Keratinocyte (primary cell): ENCODE results near the gene ACYP2. TPM values are rescaled to one million over a fixed set of nuclear protein-coding genes. Genes with fewer than 3 reads are reported as not detected.
"Not testable (repeated sequence)": the region's sequence is repeated elsewhere in the genome, so short reads cannot be mapped to it uniquely, and the experiment has no call there.

Experiments used
- DNase-seq: peaks from one replicate; pipeline ENCODE4 v3.0.0-alpha.2; 2011; ENCODE audit warnings: low read depth, missing footprints, low spot score
- FAIRE-seq: peaks from 2 replicates; lab custom pipeline; 2011; peaks lifted over from hg19 to GRCh38; lab: Jason Lieb, UNC
- H2AFZ ChIP-seq: 2 replicates; pipeline ENCODE4 v1.6.0; 2012; ENCODE audit warnings: low read length, control low read depth, inconsistent platforms; ENCODE audit not compliant: control insufficient read depth
- H3K27ac ChIP-seq: 2 replicates; pipeline ENCODE4 v1.5.1; 2011; ENCODE audit warnings: low read length; ENCODE audit not compliant: control insufficient read depth, insufficient read depth
- H3K27me3 ChIP-seq: 3 replicates; pipeline ENCODE4 v1.6.0; 2011; ENCODE audit warnings: low read length; ENCODE audit not compliant: control insufficient read depth, insufficient read depth; ENCODE audit errors: extremely low read depth
- H3K36me3 ChIP-seq, 2 experiments: 2 replicates in 1 of 2; 3 replicates in 1 of 2; pipeline ENCODE4 v1.5.1; 2011; ENCODE audit warnings: low read length in 2 of 2, mild to moderate bottlenecking in 1 of 2; ENCODE audit not compliant: control insufficient read depth in 2 of 2, insufficient read depth in 2 of 2; ENCODE audit errors: extremely low read depth in 1 of 2
- H3K4me1 ChIP-seq: 3 replicates; pipeline ENCODE4 v1.5.1; 2011; ENCODE audit warnings: low read length; ENCODE audit not compliant: control insufficient read depth, insufficient read depth; ENCODE audit errors: extremely low read depth
- H3K4me2 ChIP-seq: 3 replicates; pipeline ENCODE4 v1.6.0; 2011; ENCODE audit warnings: low read depth, low read length; ENCODE audit not compliant: control insufficient read depth, insufficient read depth; ENCODE audit errors: extremely low read depth
- H3K4me3 ChIP-seq, 3 experiments: fragments of 200-600 bp in 1 of 3; sonication (generic) in 1 of 3; 2 replicates in 2 of 3; 3 replicates in 1 of 3; pipeline ENCODE4 v1.5.1; 2011 to 2016; ENCODE audit warnings: low read length in 3 of 3, mild to moderate bottlenecking in 3 of 3, control low read depth in 2 of 3, inconsistent platforms in 1 of 3, low read depth in 1 of 3, mixed read lengths in 1 of 3, mixed run types in 1 of 3, moderate library complexity in 1 of 3; ENCODE audit not compliant: control insufficient read depth in 2 of 3, insufficient read depth in 2 of 3; ENCODE audit errors: extremely low read depth in 1 of 3
- H3K79me2 ChIP-seq: 2 replicates; pipeline ENCODE4 v1.6.0; 2012; ENCODE audit warnings: low read length; ENCODE audit not compliant: control insufficient read depth, insufficient read depth
- H3K9ac ChIP-seq: 3 replicates; pipeline ENCODE4 v1.6.0; 2011; ENCODE audit warnings: low read length; ENCODE audit not compliant: control insufficient read depth, insufficient read depth; ENCODE audit errors: extremely low read depth
- H3K9me1 ChIP-seq: 3 replicates; pipeline ENCODE4 v1.6.0; 2011; ENCODE audit warnings: low read length; ENCODE audit not compliant: control insufficient read depth, insufficient read depth; ENCODE audit errors: extremely low read depth
- H3K9me3 ChIP-seq: 2 replicates; pipeline ENCODE4 v1.5.1; 2012; ENCODE audit warnings: low read depth, low read length; ENCODE audit not compliant: control insufficient read depth
- H4K20me1 ChIP-seq: 3 replicates; pipeline ENCODE4 v1.6.0; 2011; ENCODE audit warnings: low read length; ENCODE audit not compliant: control insufficient read depth, insufficient read depth; ENCODE audit errors: extremely low read depth
- EZH2 ChIP-seq: IDR thresholded peaks from one replicate; pipeline ENCODE4 v1.6.1; 2012; ENCODE audit warnings: inconsistent platforms, mild to moderate bottlenecking, low read length, moderate library complexity
- dilution Hi-C: fragments of 300-500 bp; cut with MboI; formaldehyde crosslinking; loops from one replicate; pipeline ENCODE4 v1.7.0; 2020; ENCODE audit warnings: low sequenced_read_pairs; ENCODE audit not compliant: extremely low pct_ligation_motif_present
- polyA plus RNA-seq, 5 experiments: library from polyadenylated mRNA; depleted of rRNA in 3 of 5; stranded (reverse) in 3 of 5; stranded (forward) in 1 of 5; unstranded in 1 of 5; fragments of >200 nt; gene quantifications; 1 replicate in 1 of 5; 2 replicates in 3 of 5; 3 replicates in 1 of 5; pipeline versions ENCODE4 v1.2.1 to v1.2.3, GENCODE V29; 2011 to 2012; ENCODE audit warnings: missing spikeins in 2 of 5, low read depth in 1 of 5, low replicate concordance in 1 of 5
- TF ChIP-seq, protein P1 (sequence below), 3 experiments: IDR thresholded peaks in 1 of 3; conservative IDR thresholded peaks in 1 of 3; optimal IDR thresholded peaks in 1 of 3; 2 replicates in 2 of 3; 3 replicates in 1 of 3; pipeline versions ENCODE3 to v1.5.1; 2011; ENCODE audit warnings: low read length in 3 of 3, mild to moderate bottlenecking in 3 of 3, moderate library complexity in 2 of 3, control low read depth in 1 of 3, inconsistent platforms in 1 of 3; ENCODE audit not compliant: insufficient read depth in 2 of 3; ENCODE audit errors: extremely low read depth in 1 of 3

ACYP2 gene
- polyA plus RNA-seq, 1 donor (not counting 4 experiments of a cell fraction or from before 2014, with no cell fraction given) = 8.7 TPM

DNA sequence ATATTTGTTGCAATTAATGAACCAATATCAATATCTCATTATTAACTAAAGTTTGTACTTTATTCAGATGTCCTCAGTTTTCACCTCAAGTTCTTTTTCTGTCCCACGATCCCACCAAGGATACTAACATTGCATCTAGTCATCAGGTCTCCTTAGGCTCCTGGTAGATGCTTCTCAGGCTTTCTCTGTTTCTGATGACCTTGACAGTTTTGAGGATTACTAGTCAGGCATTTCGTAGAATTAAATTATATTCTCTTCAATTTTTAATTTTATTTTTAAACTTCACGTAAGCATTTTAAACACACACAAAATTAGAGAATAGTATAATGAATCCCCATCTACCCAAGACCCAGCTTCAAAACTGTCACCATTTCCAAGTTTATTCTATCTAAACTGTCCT, 5.6 kb upstream of the ACYP2 start:
- no peak overlapping the region for H3K9ac ChIP-seq
- H3K4me3 ChIP-seq = no peak overlapping the region
- no peaks in the 10 kb centered on the region for H3K9me1 ChIP-seq
- no peaks in the 10 kb centered on the region for H3K36me3 ChIP-seq
- peaks cover 7% of the 10 kb centered on the region for H3K4me1 ChIP-seq
- FAIRE-seq (no peak), DNase-seq (no peak)
- H4K20me1 ChIP-seq = no peaks in the 10 kb centered on the region
- no peaks in the 10 kb centered on the region for H3K9me3 ChIP-seq
- no peak for TF ChIP-seq EZH2
- TF ChIP-seq, protein P1, sequence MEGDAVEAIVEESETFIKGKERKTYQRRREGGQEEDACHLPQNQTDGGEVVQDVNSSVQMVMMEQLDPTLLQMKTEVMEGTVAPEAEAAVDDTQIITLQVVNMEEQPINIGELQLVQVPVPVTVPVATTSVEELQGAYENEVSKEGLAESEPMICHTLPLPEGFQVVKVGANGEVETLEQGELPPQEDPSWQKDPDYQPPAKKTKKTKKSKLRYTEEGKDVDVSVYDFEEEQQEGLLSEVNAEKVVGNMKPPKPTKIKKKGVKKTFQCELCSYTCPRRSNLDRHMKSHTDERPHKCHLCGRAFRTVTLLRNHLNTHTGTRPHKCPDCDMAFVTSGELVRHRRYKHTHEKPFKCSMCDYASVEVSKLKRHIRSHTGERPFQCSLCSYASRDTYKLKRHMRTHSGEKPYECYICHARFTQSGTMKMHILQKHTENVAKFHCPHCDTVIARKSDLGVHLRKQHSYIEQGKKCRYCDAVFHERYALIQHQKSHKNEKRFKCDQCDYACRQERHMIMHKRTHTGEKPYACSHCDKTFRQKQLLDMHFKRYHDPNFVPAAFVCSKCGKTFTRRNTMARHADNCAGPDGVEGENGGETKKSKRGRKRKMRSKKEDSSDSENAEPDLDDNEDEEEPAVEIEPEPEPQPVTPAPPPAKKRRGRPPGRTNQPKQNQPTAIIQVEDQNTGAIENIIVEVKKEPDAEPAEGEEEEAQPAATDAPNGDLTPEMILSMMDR (optimal IDR thresholded peaks at IDR 0.05 in 1 of 3, IDR thresholded peaks at IDR 0.05 in 1 of 3, conservative IDR thresholded peaks at IDR 0.05 in 1 of 3; ENCODE audit: extremely low read depth in 1 of 3, insufficient read depth in 2 of 3, low read length in 3 of 3) = no peak
- no peaks in the 10 kb centered on the region for H3K79me2 ChIP-seq
- H3K27me3 ChIP-seq = no peaks in the 10 kb centered on the region
- no peak overlapping the region for H2AFZ ChIP-seq
- H3K4me2 ChIP-seq = no peak overlapping the region
- dilution Hi-C loops = no loop called here
- no peak overlapping the region for H3K27ac ChIP-seq

DNA sequence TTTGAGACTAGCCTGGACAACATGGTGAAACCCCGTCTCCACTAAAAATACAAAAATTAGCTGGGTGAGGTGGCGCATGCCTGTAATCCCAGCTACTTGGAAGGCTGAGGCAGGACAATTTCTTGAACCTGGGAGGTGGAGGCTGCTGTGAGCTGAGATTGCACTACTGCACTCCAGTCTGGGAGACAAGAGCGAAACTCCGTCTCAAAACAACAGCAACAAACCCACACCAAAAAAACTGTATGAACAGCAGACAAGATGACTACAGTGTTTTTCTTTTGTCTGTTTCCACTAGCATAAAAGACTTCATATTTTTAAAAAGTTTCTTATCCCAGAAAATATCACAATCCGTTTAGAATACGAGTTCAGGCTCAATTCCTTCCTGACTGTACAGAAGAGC, 936 bp upstream of the ACYP2 start:
- H2AFZ ChIP-seq = peak overlapping the region; percentile 99
- H3K27me3 ChIP-seq, H3K36me3 ChIP-seq, H4K20me1 ChIP-seq, H3K4me1 ChIP-seq, H3K9ac ChIP-seq, dilution Hi-C loops, H3K27ac ChIP-seq, H3K9me3 ChIP-seq, FAIRE-seq, DNase-seq, H3K79me2 ChIP-seq, H3K9me1 ChIP-seq: not testable (repeated sequence)
- H3K4me3 ChIP-seq = peak overlapping the region in 2 of 3 experiments; percentile 78 to 88
- peak overlapping the region; percentile 79 for H3K4me2 ChIP-seq

- Histone ChIP-seq H3K9me1 (no peaks in the 10 kb centered on the region), H3K79me2 (no peaks in the 10 kb centered on the region), H3K4me2 (peak overlapping the region; percentile 79), H3K27me3 (no peaks in the 10 kb centered on the region), H2AFZ (peak overlapping the region; percentile 99), H3K36me3 (no peaks in the 10 kb centered on the region), H3K4me1 (no peaks in the 10 kb centered on the region), H4K20me1 (no peaks in the 10 kb centered on the region), H3K27ac (peak overlapping the region; percentile 95), H3K4me3 (peak overlapping the region; percentile 78 to 88 (median 84)), H3K9me3 (peaks cover 3% of the 10 kb centered on the region), H3K9ac (peak overlapping the region; percentile 94)
- dilution Hi-C loops = no loop called here
- FAIRE-seq = no peak
- no peak for DNase-seq
- TF ChIP-seq, protein P1 (optimal IDR thresholded peaks at IDR 0.05 in 1 of 3, IDR thresholded peaks at IDR 0.05 in 1 of 3, conservative IDR thresholded peaks at IDR 0.05 in 1 of 3; ENCODE audit: extremely low read depth in 1 of 3, insufficient read depth in 2 of 3, low read length in 3 of 3) = no peak
- no peak for TF ChIP-seq EZH2
Measured at GRCh38 chr2:54114936-54115283, 505 bp upstream of the ACYP2 start.

DNA sequence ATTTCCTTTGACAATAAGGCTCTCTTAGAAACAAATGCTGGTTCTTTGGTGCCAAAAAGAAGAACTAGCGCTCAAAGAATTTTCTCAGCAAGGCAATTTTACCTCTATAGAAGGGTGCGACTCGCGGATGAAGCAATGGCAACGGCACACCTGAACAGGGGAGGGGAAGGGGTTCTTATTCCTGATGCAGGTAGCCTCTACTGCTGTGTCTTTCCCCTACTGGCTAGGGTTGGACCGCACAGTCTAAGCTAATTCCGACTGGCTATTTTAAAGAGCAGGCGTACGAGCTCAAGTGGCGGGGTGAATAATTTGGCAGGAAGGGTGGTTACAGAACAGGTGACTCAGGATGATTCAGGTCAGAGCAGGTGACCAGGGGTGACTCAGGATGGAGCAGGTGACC, 1.2 kb downstream of the ACYP2 start:
- H2AFZ ChIP-seq, H3K4me2 ChIP-seq, H3K36me3 ChIP-seq, dilution Hi-C loops, H3K4me1 ChIP-seq, H3K27me3 ChIP-seq, H3K9me1 ChIP-seq, FAIRE-seq, H4K20me1 ChIP-seq, H3K79me2 ChIP-seq, H3K4me3 ChIP-seq, H3K27ac ChIP-seq, H3K9ac ChIP-seq, DNase-seq, H3K9me3 ChIP-seq: not testable (repeated sequence)
